ENCODE data around the gene OTUD5. TPM values are rescaled to one million over a fixed set of nuclear protein-coding genes. Genes with fewer than 3 reads are reported as not detected.
"Not testable (repeated sequence)": the region's sequence is repeated elsewhere in the genome, so short reads cannot be mapped to it uniquely, and the experiment has no call there.

OTUD5 gene
- total and polyA plus RNA-seq, 12 donors: 39.4 to 79.5 (median 53.8) TPM

DNA sequence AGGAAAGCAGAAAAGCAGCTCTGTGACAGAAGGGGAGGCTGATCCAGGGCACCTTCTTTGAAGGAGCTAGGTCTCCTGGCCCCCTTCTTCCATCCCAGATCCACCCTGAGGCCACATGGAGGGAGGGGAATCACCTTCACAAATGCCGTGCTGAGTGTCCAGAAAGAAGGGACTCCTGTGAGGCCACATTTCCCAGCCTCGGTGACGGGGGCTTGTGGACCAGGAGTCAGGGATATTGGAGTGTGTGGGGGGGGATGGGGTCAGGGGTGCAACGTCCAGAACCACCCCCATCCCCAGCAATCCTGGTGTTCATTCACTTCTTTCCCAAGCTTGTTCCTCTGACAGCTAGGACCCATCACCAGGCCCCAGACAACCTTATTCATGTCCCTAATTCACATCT is 64.5 kb downstream of the OTUD5 start:
- no peak for TF ChIP-seq POLR2A (IDR thresholded peaks at IDR 0.05)
- Histone ChIP-seq H3K36me3 (replicated peaks in 1 of 2) (peaks cover 0 to 6% of the 10 kb centered on the region in 2 donors), H3K27me3 (no peaks in the 10 kb centered on the region), H3K4me3 (no peak overlapping the region), H3K27ac (no peak overlapping the region), H3K9me3 (replicated peaks in 1 of 3) (no peaks in the 10 kb centered on the region), H3K4me1 (replicated peaks in 1 of 2) (peaks cover 7 to 9% of the 10 kb centered on the region in 2 donors)
- 58 to 82% (median 79%) methylated on average over 4 of the region's 4 CpGs; no CpG with 5 or more reads in 1 of the 4 donors for WGBS, 4 donors
- intact Hi-C loops (cut with DNase I): no loop called here
- DNase-seq: no peak

DNA sequence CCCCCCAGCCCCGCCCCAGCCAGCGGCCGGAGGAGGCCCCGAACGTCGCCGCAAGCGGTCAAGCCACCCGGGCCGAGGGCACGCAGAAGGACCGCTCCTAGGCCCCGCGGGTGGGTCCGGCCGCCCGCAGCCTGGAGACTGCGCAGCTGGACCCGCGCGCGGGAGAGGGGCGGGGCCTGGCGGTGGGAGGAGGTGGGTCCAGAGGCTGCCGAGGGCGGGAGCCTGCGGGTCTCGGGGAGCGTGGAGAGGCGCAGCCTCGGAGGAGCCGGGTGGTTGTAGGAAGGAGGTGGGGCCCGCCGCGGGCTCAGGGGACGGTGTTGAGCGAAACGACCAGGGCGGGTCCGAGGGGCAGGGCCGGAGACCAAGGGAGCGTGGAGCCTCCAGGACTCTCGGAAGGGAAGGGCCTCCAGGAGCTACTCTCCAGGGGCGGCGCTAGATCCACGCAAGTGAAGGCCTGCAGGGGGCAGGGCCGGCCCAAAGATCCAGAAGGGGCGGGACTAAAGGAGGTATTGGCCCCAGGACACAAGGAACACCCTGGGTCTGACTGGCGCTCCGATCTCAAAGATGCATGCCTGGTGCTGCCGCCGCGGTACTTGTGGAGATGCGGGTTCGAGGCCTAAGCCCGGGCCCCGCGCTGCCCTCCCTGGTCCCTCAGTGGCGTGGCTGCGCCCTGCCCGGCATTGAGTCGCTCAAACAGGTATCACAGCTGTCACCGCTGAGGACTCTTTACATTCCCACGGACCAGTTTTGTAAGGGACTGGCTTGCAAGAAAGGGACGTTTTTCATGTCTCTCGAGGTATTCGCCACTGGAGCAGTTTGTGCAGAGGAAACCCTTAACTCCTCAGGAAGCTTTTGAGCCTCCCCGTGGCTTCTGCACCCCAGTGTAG is 65.8 kb downstream of the OTUD5 start:
- Histone ChIP-seq H3K9me3 (replicated peaks in 1 of 3) (no peaks in the 10 kb centered on the region), H3K4me3 (peak overlapping the region in 3 of 4 donors; percentile 33 to 58 (median 40)), H3K27me3 (no peaks in the 10 kb centered on the region), H3K27ac (peak overlapping the region in 4 of 5 donors; percentile 54 to 73 (median 62)), H3K4me1 (replicated peaks in 1 of 2) (peaks cover 5 to 8% of the 10 kb centered on the region in 2 donors), H3K36me3 (replicated peaks in 1 of 2) (peaks cover 0 to 6% of the 10 kb centered on the region in 2 donors)
- TF ChIP-seq, protein P1, sequence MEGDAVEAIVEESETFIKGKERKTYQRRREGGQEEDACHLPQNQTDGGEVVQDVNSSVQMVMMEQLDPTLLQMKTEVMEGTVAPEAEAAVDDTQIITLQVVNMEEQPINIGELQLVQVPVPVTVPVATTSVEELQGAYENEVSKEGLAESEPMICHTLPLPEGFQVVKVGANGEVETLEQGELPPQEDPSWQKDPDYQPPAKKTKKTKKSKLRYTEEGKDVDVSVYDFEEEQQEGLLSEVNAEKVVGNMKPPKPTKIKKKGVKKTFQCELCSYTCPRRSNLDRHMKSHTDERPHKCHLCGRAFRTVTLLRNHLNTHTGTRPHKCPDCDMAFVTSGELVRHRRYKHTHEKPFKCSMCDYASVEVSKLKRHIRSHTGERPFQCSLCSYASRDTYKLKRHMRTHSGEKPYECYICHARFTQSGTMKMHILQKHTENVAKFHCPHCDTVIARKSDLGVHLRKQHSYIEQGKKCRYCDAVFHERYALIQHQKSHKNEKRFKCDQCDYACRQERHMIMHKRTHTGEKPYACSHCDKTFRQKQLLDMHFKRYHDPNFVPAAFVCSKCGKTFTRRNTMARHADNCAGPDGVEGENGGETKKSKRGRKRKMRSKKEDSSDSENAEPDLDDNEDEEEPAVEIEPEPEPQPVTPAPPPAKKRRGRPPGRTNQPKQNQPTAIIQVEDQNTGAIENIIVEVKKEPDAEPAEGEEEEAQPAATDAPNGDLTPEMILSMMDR (IDR thresholded peaks at IDR 0.05): peak; percentile 20 to 51 (median 46)
- TF ChIP-seq POLR2A (IDR thresholded peaks at IDR 0.05): peak; percentile 25 to 50
- 2 to 61% (median 19%) methylated on average over 3 to 57 of the region's 68 CpGs for WGBS, 4 donors
- intact Hi-C loops (cut with DNase I): no loop called here
- peak; percentile 83 to 93 (median 89) for DNase-seq

DNA sequence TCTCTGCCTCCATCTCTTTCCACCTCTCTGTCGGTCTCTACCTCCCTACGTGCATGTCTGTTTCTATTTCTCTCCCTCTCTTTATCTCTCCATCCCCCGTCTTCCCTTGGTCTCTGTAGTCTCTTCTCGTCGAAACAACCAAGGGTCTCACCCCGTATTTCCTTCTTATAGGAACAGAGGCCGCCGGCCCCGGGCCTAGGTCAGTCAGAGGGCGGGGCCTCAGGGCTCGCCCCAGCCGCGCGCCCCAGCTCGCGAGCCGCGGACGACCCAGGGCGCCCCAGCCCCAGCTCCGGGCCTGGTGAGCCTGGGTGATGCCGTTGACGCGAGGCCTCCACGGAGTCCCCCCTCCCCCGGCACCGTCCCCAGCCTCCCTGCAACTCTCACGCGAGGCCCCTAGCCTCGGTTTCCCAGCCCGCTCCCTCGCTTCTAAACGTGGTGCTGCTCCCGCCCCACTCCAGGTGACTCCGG is 66.4 kb downstream of the OTUD5 start:
- Histone ChIP-seq H3K36me3 (replicated peaks in 1 of 2) (peaks cover 0 to 6% of the 10 kb centered on the region in 2 donors), H3K27me3 (no peaks in the 10 kb centered on the region), H3K4me1 (replicated peaks in 1 of 2) (peaks cover 0 to 3% of the 10 kb centered on the region in 2 donors), H3K9me3 (replicated peaks in 1 of 3) (no peaks in the 10 kb centered on the region), H3K4me3 (peak overlapping the region in 3 of 4 donors; percentile 33 to 58 (median 40)), H3K27ac (peak overlapping the region in 4 of 5 donors; percentile 54 to 73 (median 62))
- peak in 1 of 7 donors; percentile 23 for DNase-seq
- intact Hi-C loops (cut with DNase I): no loop called here
- WGBS, 4 donors: 0 to 51% (median 17%) methylated on average over 8 to 35 of the region's 35 CpGs
- TF ChIP-seq, protein P1 (IDR thresholded peaks at IDR 0.05): no peak
- no peak for TF ChIP-seq POLR2A (IDR thresholded peaks at IDR 0.05)

DNA sequence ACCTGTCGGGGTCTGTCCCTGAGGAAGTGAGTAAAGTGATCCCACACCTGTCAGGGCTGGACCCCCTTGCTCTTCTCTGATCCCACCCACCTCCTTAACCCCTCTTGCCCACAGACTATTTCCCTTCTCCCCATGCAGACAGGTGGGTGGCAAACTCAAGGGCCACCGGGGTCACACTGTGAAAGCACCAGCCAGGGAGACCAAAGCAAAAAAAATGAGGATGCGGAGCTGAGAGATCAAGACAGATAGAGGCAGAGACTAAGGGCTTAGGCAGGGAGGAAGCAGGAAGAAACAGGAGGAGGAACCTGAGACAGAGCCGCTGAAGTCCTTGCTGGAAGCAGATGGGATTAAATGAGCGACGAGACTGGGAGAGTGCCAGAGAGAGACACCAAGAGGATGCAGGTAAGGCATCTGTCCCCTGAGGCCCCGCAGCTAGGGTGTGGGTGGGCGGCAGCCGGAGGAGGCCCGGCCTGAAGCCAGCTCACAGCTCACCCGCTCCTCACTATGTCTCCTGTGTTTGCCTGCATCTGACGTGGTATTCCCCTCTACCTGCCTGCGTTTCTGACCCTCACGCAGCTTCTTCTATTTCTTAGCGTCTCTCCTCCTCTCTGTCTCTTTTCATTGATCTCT is 67.0 kb downstream of the OTUD5 start:
- Histone ChIP-seq H3K4me3 (peak overlapping the region in 1 of 4 donors; percentile 58), H3K27ac (peak overlapping the region in 2 of 5 donors; percentile 54 to 70), H3K36me3 (replicated peaks in 1 of 2) (peaks cover 0 to 6% of the 10 kb centered on the region in 2 donors), H3K4me1 (replicated peaks in 1 of 2) (no peaks in the 10 kb centered on the region), H3K27me3 (no peaks in the 10 kb centered on the region), H3K9me3 (replicated peaks in 1 of 3) (no peaks in the 10 kb centered on the region)
- WGBS, 4 donors: 28 to 49% (median 39%) methylated on average over 13 to 15 of the region's 15 CpGs
- intact Hi-C loops (cut with DNase I): no loop called here
- no peak for DNase-seq
- no peak for TF ChIP-seq POLR2A (IDR thresholded peaks at IDR 0.05)
- TF ChIP-seq, protein P1 (IDR thresholded peaks at IDR 0.05): no peak

DNA sequence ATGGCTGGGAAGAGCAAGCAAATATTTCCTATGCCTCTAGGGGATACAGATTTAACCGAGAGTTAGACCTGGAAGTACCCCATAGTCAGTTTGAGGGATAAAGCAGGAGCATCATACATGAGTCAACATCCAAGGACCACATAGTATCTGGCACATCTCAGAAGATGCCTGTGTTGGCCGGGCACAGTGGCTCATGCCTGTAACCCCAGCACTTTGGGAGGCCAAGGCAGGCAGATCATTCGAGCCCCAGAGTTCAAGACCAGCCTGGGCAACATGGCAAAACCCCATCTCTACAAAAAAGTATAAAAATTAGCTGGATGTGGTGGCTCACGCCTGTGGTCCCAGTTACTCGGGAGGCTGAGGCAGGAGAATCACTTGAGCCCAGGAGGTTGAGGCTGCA is 70.8 kb downstream of the OTUD5 start:
- intact Hi-C loops (cut with DNase I); H3K4me3 ChIP-seq; H3K9me3 ChIP-seq (replicated peaks in 1 of 3); H3K4me1 ChIP-seq (replicated peaks in 1 of 2); H3K36me3 ChIP-seq (replicated peaks in 1 of 2); H3K27ac ChIP-seq; DNase-seq; H3K27me3 ChIP-seq: not testable (repeated sequence)
- WGBS, 4 donors: 70 to 100% (median 78%) methylated on average over 2 to 5 of the region's 5 CpGs

Data from adrenal gland (tissue), 12 donors.